Esophagus squamous epithelium (tissue), 4 donors: ENCODE results near the gene MTA1.

Experiments
- POLR2A ChIP-seq, 4 donors: fragments of 450-650 bp; IDR thresholded peaks; one replicate each; pipeline ENCODE4 v1.6.1; 2017; ENCODE audit warnings: antibody characterized with exemption in 4 of 4, mild to moderate bottlenecking in 4 of 4, moderate library complexity in 3 of 4
- TF ChIP-seq, protein P1 (sequence below), 6 experiments: fragments of 450-650 bp in 4 of 6; fragments of 200-600 bp in 2 of 6; sonication (generic) in 2 of 6; IDR thresholded peaks; one replicate each; pipeline ENCODE4 v1.5.1; 2016 to 2019; ENCODE audit warnings: antibody characterized with exemption in 6 of 6, mild to moderate bottlenecking in 4 of 6, moderate library complexity in 4 of 6

- TF ChIP-seq, protein P1, sequence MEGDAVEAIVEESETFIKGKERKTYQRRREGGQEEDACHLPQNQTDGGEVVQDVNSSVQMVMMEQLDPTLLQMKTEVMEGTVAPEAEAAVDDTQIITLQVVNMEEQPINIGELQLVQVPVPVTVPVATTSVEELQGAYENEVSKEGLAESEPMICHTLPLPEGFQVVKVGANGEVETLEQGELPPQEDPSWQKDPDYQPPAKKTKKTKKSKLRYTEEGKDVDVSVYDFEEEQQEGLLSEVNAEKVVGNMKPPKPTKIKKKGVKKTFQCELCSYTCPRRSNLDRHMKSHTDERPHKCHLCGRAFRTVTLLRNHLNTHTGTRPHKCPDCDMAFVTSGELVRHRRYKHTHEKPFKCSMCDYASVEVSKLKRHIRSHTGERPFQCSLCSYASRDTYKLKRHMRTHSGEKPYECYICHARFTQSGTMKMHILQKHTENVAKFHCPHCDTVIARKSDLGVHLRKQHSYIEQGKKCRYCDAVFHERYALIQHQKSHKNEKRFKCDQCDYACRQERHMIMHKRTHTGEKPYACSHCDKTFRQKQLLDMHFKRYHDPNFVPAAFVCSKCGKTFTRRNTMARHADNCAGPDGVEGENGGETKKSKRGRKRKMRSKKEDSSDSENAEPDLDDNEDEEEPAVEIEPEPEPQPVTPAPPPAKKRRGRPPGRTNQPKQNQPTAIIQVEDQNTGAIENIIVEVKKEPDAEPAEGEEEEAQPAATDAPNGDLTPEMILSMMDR (IDR thresholded peaks at IDR 0.05): no peak
- no peak for TF ChIP-seq POLR2A (IDR thresholded peaks at IDR 0.05)
Observed at GRCh38 chr14:105502446-105503295, 83.0 kb downstream of the MTA1 start.
